CD4-positive, alpha-beta T cell (primary cell): ENCODE measurements around the gene SETBP1. TPM values are rescaled to one million over a fixed set of nuclear protein-coding genes. Genes with fewer than 3 reads are reported as not detected.

ENCODE experiments used
- ATAC-seq: fragments of 200-7000 bp; cut with Tn5 transposase; one replicate; pipeline ENCODE4 v1.10.0; 2022; ENCODE audit warnings: mild to moderate bottlenecking; ENCODE audit not compliant: poor library complexity
- CTCF ChIA-PET: fragments of 350-600 bp; sonication (Branson Sonifier 250); formaldehyde crosslinking; loops from one replicate; lab custom pipeline; 2021; ENCODE audit warnings: antibody characterized with exemption, inconsistent platforms; lab: Charles Lee
- POLR2A ChIA-PET: fragments of 350-600 bp; sonication (Branson Sonifier 250); formaldehyde crosslinking; loops from one replicate; lab custom pipeline; 2021; ENCODE audit warnings: antibody characterized with exemption, inconsistent platforms; lab: Charles Lee
- DNase-seq, 14 experiments: peaks; one replicate each; pipeline ENCODE4 v3.0.0-alpha.2; 2013 to 2020; ENCODE audit warnings: mixed read lengths in 2 of 14
- H3K27ac ChIP-seq, 2 donors: one replicate each; pipeline versions ENCODE4 v1.5.1 to v1.7.0; 2013; ENCODE audit warnings: low read length in 2 of 2, low read depth in 1 of 2, mild to moderate bottlenecking in 1 of 2
- H3K27me3 ChIP-seq, 2 experiments: 1 replicate in 1 of 2; 2 replicates in 1 of 2; pipeline versions ENCODE4 v1.6.1 to v1.7.0; 2013; ENCODE audit warnings: low read length in 2 of 2, control low read depth in 1 of 2, mild to moderate bottlenecking in 1 of 2, moderate library complexity in 1 of 2; ENCODE audit not compliant: insufficient read depth in 2 of 2, control insufficient read depth in 1 of 2
- H3K36me3 ChIP-seq: one replicate; pipeline ENCODE4 v1.6.1; 2013; ENCODE audit warnings: low read length, control low read depth; ENCODE audit not compliant: insufficient read depth
- H3K4me1 ChIP-seq: one replicate; pipeline ENCODE4 v1.6.1; 2013; ENCODE audit warnings: low read length, control low read depth; ENCODE audit not compliant: insufficient read depth
- H3K4me3 ChIP-seq: one replicate; pipeline ENCODE4 v1.5.1; 2013; ENCODE audit warnings: mild to moderate bottlenecking, low read length, moderate library complexity
- H3K9me3 ChIP-seq, 2 experiments: 1 replicate in 1 of 2; 2 replicates in 1 of 2; pipeline versions ENCODE4 v1.6.1 to v1.7.0; 2013; ENCODE audit warnings: low read length in 2 of 2, mild to moderate bottlenecking in 2 of 2, control low read depth in 1 of 2, moderate library complexity in 1 of 2; ENCODE audit not compliant: control insufficient read depth in 1 of 2, insufficient read depth in 1 of 2
- H3K27ac Mint-ChIP-seq: one replicate; pipeline ENCODE4 v1.8.0; 2020; ENCODE audit warnings: mixed read lengths
- H3K27me3 Mint-ChIP-seq: one replicate; pipeline ENCODE4 v1.8.0; 2021; ENCODE audit warnings: mixed read lengths
- H3K36me3 Mint-ChIP-seq: one replicate; pipeline ENCODE4 v1.8.0; 2021; ENCODE audit warnings: low read depth, mixed read lengths
- H3K4me1 Mint-ChIP-seq: one replicate; pipeline ENCODE4 v1.8.0; 2021; ENCODE audit warnings: low read depth, mixed read lengths
- H3K4me3 Mint-ChIP-seq: one replicate; pipeline ENCODE4 v1.8.0; 2020; ENCODE audit warnings: mild to moderate bottlenecking, mixed read lengths
- H3K9me3 Mint-ChIP-seq: one replicate; pipeline ENCODE4 v1.8.0; 2020; ENCODE audit warnings: mixed read lengths
- CTCF ChIP-seq: fragments of 200-600 bp; IDR thresholded peaks from one replicate; pipeline ENCODE4 v1.8.0; 2022; ENCODE audit warnings: antibody characterized with exemption, mild to moderate bottlenecking
- intact Hi-C, 2 experiments: fragments of 100-400 bp; cut with DNase I in 1 of 2; cut with micrococcal nuclease in 1 of 2; formaldehyde crosslinking; loops; one replicate each; pipeline versions ENCODE4 v1.15.1 to v1.9.0; 2023 to 2025; cut with DNase I, micrococcal nuclease
- total RNA-seq, 174 experiments: library from RNA in 2 of 174; stranded (reverse) in 2 of 174; gene quantifications; one replicate each; pipeline ENCODE4 v1.2.3 and lab custom pipeline; 2021 to 2026

Gene SETBP1
- total RNA-seq, 2 experiments from 2014 or later = 0.25 to 0.41 TPM

GRCh38 chr18:44741085-44741484 lies 60.4 kb downstream of the SETBP1 start:
- peaks cover 0 to 8% of the 10 kb centered on the region in 2 experiments for H3K9me3 ChIP-seq
- intact Hi-C loops = no loop called here
- H3K4me1 ChIP-seq = no peaks in the 10 kb centered on the region
- no peak for DNase-seq
- CTCF ChIA-PET = no interaction called here
- Mint-ChIP-seq H3K27me3 (no peaks in the 10 kb centered on the region), H3K27ac (no peak overlapping the region), H3K4me1 (no peaks in the 10 kb centered on the region), H3K4me3 (no peak overlapping the region), H3K36me3 (no peaks in the 10 kb centered on the region), H3K9me3 (no peaks in the 10 kb centered on the region)
- H3K4me3 ChIP-seq = no peak overlapping the region
- H3K36me3 ChIP-seq = no peaks in the 10 kb centered on the region
- POLR2A ChIA-PET = no interaction called here
- no peak for TF ChIP-seq CTCF
- ATAC-seq = no peak
- no peak overlapping the region for H3K27ac ChIP-seq
- H3K27me3 ChIP-seq = no peaks in the 10 kb centered on the region

DNA sequence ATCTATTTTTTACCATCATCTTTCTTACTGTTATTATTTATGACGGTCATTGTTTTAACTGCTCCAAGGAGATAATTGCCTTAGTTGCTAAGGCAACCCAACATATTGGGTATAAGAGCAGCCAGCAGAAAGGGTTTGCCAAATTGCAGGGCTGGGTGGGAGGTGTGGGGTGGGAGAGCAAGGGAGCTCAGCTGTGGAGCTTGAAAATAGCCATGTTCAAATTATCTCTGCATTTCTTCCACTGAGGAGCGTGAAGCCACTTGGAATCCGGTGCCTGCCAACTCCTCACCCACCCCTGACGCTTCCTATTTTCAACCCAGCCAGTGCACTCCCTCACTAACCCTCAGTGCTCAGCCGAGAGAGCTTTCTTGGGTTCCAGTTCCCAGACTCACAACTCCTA lies 60.8 kb downstream of the SETBP1 start:
- CTCF ChIA-PET = no interaction called here
- H3K27me3 ChIP-seq = no peaks in the 10 kb centered on the region
- H3K9me3 Mint-ChIP-seq = no peaks in the 10 kb centered on the region
- no peak overlapping the region for H3K4me3 Mint-ChIP-seq
- H3K4me1 Mint-ChIP-seq = no peaks in the 10 kb centered on the region
- H3K36me3 Mint-ChIP-seq = no peaks in the 10 kb centered on the region
- H3K36me3 ChIP-seq = no peaks in the 10 kb centered on the region
- no peak for ATAC-seq
- no peak for TF ChIP-seq CTCF
- H3K27ac ChIP-seq = no peak overlapping the region
- no peak overlapping the region for H3K27ac Mint-ChIP-seq
- no peaks in the 10 kb centered on the region for H3K27me3 Mint-ChIP-seq
- POLR2A ChIA-PET = no interaction called here
- intact Hi-C loops = no loop called here
- no peaks in the 10 kb centered on the region for H3K4me1 ChIP-seq
- no peak for DNase-seq
- peaks cover 0 to 8% of the 10 kb centered on the region in 2 experiments for H3K9me3 ChIP-seq
- no peak overlapping the region for H3K4me3 ChIP-seq

DNA sequence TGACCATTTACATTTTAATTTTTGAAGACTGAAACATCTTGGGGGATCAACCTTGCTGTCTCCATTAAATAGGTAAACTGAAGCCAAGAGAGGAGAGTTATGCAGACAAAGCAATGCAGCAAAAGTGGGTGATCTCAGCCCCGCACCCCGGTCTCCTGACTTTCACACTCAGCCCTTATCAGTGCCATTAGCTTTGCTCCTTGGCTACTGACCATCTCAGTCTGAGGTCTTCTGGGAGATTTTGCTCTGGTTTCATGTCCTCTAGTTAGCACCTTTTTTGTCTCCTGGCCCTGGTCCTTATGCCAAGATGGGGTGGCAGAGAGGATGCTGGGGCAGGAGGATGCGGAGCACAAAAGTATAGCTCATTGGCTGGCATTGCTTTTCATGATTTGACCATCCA lies 61.4 kb downstream of the SETBP1 start:
- Mint-ChIP-seq H3K4me1 (no peaks in the 10 kb centered on the region), H3K4me3 (no peak overlapping the region), H3K9me3 (no peaks in the 10 kb centered on the region), H3K27ac (no peak overlapping the region), H3K36me3 (no peaks in the 10 kb centered on the region), H3K27me3 (no peaks in the 10 kb centered on the region)
- TF ChIP-seq CTCF = no peak
- Histone ChIP-seq H3K27ac (no peak overlapping the region), H3K27me3 (no peaks in the 10 kb centered on the region), H3K9me3 (peaks cover 0 to 8% of the 10 kb centered on the region in 2 experiments), H3K4me1 (no peaks in the 10 kb centered on the region), H3K36me3 (no peaks in the 10 kb centered on the region), H3K4me3 (no peak overlapping the region)
- intact Hi-C loops = no loop called here
- POLR2A ChIA-PET = no interaction called here
- ATAC-seq (no peak), DNase-seq (no peak)
- CTCF ChIA-PET = no interaction called here
